Stimulated activated CD4-positive, alpha-beta T cell treated with anti-CD3 and anti-CD28 coated beads, TNF-alpha, amount 100 ng/mL, for 24 hours (primary cell): ENCODE results near the gene EPHA6.
"Not testable (repeated sequence)": the region's sequence is repeated elsewhere in the genome, so short reads cannot be mapped to it uniquely, and the experiment has no call there.

ENCODE experiments used
- DNase-seq, 3 experiments: peaks; one replicate each; pipeline ENCODE4 v3.0.0-alpha.2; 2020; ENCODE audit warnings: low read depth in 3 of 3

EPHA6 gene

DNA sequence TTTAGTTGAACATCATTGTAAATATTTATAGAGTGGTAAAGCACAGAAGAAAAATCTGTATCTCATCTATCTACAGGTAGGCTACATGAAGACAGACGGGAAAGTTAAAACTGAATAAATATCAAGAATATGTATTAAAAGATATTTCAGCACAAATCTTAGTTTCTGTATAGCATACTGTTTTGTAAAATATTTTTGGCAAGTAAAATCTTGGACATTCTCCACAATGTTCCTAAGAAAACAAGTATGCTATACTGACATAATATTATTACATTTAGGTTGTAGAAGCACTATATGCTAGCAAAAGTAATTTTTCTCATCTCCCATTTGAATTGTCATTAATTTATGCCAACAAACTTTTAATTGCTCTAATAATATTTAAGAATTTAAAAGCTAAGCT lies 623.7 kb downstream of the EPHA6 start:
- no peak for DNase-seq

DNA sequence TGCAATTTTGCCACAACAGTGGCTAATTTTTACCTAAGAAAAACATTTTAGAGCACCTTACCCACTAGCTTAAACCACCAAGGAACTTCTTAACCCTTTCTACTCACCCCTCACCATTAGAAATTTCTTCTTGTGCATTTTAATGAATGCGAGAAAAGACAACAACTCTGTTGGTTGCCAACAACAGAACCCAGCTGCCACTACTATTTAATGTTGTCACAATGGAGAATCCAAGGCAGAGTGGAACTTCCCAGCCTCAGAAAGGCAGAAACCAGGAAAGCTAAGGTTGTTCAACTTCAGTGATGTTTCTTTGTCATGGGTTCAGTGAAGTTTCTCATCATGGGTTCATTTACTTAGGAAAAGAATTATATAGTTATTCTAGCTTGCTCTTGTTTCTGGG lies 625.0 kb downstream of the EPHA6 start:
- DNase-seq, result no peak

DNA sequence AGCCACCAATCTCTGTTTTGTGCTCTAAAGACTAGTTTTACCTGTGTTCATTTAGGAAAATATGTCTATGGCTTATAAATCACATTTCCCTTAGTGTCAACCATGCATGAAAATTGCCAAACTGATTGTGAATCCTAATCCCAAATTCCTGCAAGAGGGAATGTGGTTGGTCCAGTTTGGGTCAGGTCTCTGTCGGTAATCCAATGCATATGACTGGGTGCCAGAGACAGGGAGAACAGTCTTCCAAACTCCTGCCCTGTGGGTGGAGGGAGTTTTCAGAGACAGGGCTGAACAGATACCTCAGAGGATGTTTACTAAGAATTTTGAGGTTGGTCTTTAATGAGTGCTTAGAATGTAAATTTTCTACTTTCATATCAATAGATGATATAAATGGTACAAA lies 649.6 kb downstream of the EPHA6 start:
- DNase-seq, result no peak

- no peak for DNase-seq
Observed at GRCh38 chr3:97470481-97470880, 656.1 kb downstream of the EPHA6 start.

- no peak for DNase-seq
Observed at GRCh38 chr3:97479740-97480139, 665.3 kb downstream of the EPHA6 start.

GRCh38 chr3:97480696-97481289 lies 666.4 kb downstream of the EPHA6 start:
- not testable (repeated sequence) for DNase-seq

DNA sequence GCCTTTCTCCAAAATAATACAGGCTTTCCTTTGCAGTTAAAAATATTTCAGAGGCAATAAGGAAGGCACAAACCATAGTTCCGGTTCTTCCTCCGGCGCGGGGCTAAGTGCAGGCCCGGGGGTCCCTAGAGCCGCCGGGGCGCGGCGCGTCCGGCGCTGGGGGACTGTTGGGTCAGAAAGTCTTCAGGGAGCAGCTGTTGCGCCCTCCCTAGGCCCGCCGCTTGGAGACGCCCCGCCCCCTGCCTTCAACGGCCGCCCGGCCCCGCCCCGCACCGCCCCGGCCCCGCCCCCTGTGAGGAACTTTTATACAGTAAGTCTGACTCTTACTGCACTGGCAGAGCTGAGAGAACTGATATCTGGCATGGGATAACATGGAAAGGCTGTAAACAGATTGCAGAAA lies 667.0 kb downstream of the EPHA6 start:
- DNase-seq, result no peak

- no peak for DNase-seq
Observed at GRCh38 chr3:97485206-97485605, 670.8 kb downstream of the EPHA6 start.

DNA sequence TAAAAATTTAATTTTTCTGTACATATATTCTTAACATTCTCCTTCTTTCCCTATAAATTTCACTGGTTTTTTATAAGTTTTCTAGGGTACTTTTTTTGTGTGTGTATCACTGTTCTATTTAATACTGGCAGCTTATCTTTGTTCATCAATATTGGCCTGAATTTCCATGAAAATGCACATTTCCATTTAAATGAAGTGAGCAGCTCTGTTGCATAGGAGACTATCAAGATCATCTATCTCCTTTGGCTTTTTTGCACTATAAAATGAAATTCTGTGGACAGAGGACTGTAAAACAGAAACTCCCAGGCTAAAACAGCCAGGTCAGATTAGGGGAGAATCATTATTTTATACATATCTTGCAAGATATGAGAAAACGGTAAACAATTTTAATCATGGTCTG lies 673.2 kb downstream of the EPHA6 start:
- no peak for DNase-seq

DNA sequence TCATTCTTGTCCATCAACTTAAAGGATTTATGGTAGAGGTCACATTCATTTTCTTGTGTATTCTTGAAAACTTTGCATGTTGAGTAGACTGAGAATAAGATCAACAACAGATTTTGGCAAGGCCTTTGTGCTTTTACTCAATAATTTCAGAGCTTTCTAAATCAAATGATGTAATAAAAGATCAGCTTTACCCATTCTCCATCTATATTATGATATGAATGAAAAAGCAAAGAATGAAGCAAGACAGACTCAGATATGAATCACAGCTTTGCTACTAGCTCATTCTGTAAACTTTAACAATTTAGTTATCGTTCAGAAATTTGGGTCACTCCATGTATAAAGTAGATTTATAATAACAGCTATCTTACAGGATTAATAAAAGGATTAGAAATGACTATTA lies 674.3 kb downstream of the EPHA6 start:
- no peak for DNase-seq

- DNase-seq, result no peak
Observed at GRCh38 chr3:97495896-97496295, 681.5 kb downstream of the EPHA6 start.

- no peak for DNase-seq
Observed at GRCh38 chr3:97497138-97497537, 682.7 kb downstream of the EPHA6 start.

- DNase-seq, result no peak
Observed at GRCh38 chr3:97504463-97504862, 690.1 kb downstream of the EPHA6 start.

GRCh38 chr3:97510795-97511194 lies 696.4 kb downstream of the EPHA6 start:
- DNase-seq, result no peak

DNA sequence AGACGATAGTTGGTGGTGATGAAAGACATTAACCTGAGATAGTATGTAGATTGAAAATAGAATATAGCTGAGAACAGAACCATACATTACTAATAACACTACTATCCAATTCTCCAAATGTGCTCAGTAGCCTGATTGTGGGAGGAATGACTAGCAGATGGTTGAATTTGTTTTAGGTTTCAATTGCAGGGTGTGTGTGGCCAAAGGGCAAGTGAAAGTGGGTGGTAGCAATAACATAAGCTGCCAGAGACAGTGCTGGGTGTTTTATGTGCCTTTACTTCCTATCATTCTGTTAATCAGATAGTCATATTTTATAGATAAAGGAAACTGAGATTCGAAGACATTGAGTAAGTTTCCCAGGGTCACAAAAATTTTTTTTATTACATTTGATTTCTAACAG lies 700.7 kb downstream of the EPHA6 start:
- DNase-seq, result no peak

- DNase-seq, result no peak
Observed at GRCh38 chr3:97530691-97531090, 716.3 kb downstream of the EPHA6 start.

DNA sequence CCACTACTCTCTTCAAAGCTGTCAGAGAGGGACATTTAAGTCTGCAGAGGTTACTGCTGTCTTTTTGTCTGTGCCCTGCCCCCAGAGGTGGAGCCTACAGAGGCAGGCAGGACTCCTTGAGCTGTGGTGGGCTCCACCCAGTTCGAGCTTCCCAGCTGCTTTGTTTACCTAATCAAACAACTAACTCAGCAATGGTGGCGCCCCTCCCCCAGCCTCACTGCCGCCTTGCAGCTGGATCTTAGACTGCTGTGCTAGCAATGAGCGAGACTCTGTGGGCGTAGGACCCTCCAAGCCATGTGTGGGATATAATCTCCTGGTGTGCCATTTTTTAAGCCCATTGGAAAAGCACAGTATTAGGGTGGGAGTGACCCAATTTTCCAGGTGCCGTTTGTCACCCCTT lies 733.2 kb downstream of the EPHA6 start:
- DNase-seq, result not testable (repeated sequence)

GRCh38 chr3:97550408-97550807 lies 736.0 kb downstream of the EPHA6 start:
- DNase-seq, result no peak

DNA sequence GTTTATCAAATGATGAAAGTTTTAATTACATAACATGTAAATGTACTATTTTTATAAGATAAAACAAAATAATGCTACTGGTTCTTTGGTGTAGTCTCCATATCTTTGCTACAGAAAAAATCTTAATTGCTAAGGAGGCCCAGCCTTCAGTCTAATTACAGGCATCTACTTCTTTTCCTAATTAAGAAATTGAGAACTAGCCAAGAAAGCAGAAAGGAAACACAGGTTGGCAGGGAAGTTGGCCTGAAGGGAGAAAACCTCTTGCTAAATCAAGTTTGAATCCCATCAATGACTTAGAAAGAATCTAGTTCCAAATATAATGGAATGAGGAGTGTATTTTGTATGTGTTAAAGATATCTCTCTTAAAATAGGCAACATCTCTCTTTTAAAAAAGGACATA lies 737.8 kb downstream of the EPHA6 start:
- DNase-seq, result no peak

DNA sequence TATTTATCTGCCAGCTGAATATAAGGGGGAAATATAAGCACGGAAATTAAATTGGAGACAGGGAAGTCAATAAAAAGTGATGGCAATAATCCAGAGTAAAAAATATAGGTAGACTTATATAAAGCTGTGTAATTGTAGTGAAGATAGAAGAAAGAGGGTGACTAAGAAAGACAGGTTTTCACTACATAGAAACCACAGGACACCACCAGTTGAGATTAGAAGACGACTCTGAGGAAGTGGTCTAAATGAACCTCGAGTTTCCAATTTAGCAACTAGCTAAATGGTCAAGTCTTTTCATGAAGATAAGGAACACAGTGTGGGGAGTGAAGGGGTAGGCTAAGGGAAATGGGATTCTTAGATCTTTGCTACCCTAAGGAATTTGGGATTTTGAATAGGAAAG lies 761.3 kb downstream of the EPHA6 start:
- no peak for DNase-seq

GRCh38 chr3:97576221-97576620 lies 761.8 kb downstream of the EPHA6 start:
- DNase-seq, result no peak

GRCh38 chr3:97579365-97579764 lies 765.0 kb downstream of the EPHA6 start:
- no peak for DNase-seq

- no peak for DNase-seq
Observed at GRCh38 chr3:97610626-97611025, 796.2 kb downstream of the EPHA6 start.

GRCh38 chr3:97612632-97613031 lies 798.2 kb downstream of the EPHA6 start:
- no peak for DNase-seq

DNA sequence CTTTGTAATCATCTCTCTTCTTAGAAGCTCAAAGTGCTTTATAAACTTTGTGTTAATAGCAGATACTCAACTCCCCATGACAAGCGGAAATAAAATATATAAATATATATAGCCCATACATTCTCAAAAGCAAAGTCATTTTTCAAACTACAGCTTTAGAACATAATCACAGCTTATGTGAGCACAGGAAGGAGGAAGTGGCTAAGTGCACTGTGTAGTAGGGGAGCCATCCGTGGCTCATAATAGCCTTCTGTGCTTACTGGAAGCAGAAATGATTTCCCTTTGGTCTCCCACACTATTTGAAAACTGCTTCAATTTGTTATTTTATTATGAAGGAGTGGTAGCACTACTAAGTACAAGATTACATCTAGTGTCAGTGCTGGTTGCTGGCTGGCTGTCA lies 798.7 kb downstream of the EPHA6 start:
- DNase-seq, result no peak
